Vagina (tissue), 2 donors: Measurements from ENCODE around the gene CAMK2B. TPM values are rescaled to one million over a fixed set of nuclear protein-coding genes. Genes with fewer than 3 reads are reported as not detected.

Experiments used
- DNase-seq, 2 donors: peaks; one replicate each; pipeline ENCODE4 v3.0.0-alpha.2; 2017; ENCODE audit errors: extremely low spot score in 2 of 2
- H3K27ac ChIP-seq: fragments of 200-600 bp; sonication (generic); one replicate; pipeline ENCODE4 v1.5.1; 2019
- H3K27me3 ChIP-seq: fragments of 200-600 bp; sonication (generic); one replicate; pipeline ENCODE4 v1.5.1; 2019
- H3K36me3 ChIP-seq, 2 donors: fragments of 200-600 bp; sonication (generic); one replicate each; pipeline ENCODE4 v1.5.1; 2017 to 2019
- H3K4me1 ChIP-seq: fragments of 200-600 bp; sonication (generic); one replicate; pipeline ENCODE4 v1.5.1; 2019
- H3K4me3 ChIP-seq, 2 donors: fragments of 200-600 bp; sonication (generic); 1 replicate in 1 of 2; 2 replicates in 1 of 2; pipeline ENCODE4 v1.5.1; 2016 to 2019
- H3K9me3 ChIP-seq: fragments of 200-600 bp; sonication (generic); one replicate; pipeline ENCODE4 v1.5.1; 2019
- POLR2A ChIP-seq, 2 donors: fragments of 450-650 bp; IDR thresholded peaks; one replicate each; pipeline ENCODE4 v1.6.1; 2017; ENCODE audit warnings: antibody characterized with exemption in 2 of 2, mild to moderate bottlenecking in 2 of 2, moderate library complexity in 2 of 2
- POLR2AphosphoS5 ChIP-seq, 2 donors: sonication (generic); formaldehyde crosslinking; IDR thresholded peaks; one replicate each; pipeline ENCODE4 v1.9.0; 2017; ENCODE audit warnings: antibody characterized with exemption in 2 of 2, mild to moderate bottlenecking in 2 of 2, low read depth in 1 of 2; ENCODE audit not compliant: insufficient read depth in 1 of 2
- intact Hi-C: fragments of 100-400 bp; cut with DNase I; formaldehyde crosslinking; loops from one replicate; pipeline ENCODE4 v1.15.1; 2023
- total RNA-seq: library from RNA; depleted of rRNA; stranded (reverse); fragments of >200 nt; gene quantifications from one replicate; pipeline ENCODE4 v1.2.3, GENCODE V29; 2016
- TF ChIP-seq, protein P1 (sequence below), 3 experiments: fragments of 450-650 bp in 2 of 3; fragments of 200-600 bp in 1 of 3; sonication (generic) in 1 of 3; IDR thresholded peaks; one replicate each; pipeline ENCODE4 v1.5.1; 2017 to 2019; ENCODE audit warnings: antibody characterized with exemption in 3 of 3, mild to moderate bottlenecking in 2 of 3, moderate library complexity in 2 of 3

CAMK2B gene
- total RNA-seq, 1 donor from 2014 or later = 3.2 TPM

DNA sequence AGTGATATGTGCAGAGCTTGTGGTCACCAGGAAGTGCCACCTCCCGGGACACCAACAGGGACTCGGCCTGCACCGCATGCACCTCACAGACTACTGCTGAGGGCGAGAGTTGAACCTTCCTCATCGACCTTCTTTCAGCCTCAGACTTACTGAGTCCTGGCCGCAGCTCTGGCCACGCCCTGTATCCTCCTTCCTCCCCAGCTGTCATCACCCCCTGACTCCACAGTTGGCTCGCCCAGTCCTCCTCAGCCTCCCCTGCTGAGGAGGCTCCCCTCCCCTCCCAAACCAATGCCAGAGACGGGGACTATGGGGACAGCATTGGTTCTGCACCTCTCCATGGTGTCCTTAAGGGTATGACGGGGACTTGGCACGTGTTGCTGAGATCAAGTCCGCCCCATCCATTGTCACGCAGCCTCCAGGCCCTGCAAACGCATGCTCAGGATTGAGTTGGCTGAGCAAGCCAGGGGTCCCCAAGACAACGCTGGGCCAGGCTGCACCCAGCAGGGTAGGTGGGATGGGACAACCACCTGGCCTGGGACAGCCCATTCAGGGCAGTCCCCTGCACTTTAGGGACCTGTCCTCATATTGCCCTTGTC is 75.7 kb downstream of the CAMK2B start:
- no peak overlapping the region for H3K27ac ChIP-seq
- no peak overlapping the region for H3K4me3 ChIP-seq
- H3K27me3 ChIP-seq = no peaks in the 10 kb centered on the region
- no peaks in the 10 kb centered on the region for H3K4me1 ChIP-seq
- intact Hi-C loops = no loop called here
- DNase-seq = no peak
- TF ChIP-seq, protein P1, sequence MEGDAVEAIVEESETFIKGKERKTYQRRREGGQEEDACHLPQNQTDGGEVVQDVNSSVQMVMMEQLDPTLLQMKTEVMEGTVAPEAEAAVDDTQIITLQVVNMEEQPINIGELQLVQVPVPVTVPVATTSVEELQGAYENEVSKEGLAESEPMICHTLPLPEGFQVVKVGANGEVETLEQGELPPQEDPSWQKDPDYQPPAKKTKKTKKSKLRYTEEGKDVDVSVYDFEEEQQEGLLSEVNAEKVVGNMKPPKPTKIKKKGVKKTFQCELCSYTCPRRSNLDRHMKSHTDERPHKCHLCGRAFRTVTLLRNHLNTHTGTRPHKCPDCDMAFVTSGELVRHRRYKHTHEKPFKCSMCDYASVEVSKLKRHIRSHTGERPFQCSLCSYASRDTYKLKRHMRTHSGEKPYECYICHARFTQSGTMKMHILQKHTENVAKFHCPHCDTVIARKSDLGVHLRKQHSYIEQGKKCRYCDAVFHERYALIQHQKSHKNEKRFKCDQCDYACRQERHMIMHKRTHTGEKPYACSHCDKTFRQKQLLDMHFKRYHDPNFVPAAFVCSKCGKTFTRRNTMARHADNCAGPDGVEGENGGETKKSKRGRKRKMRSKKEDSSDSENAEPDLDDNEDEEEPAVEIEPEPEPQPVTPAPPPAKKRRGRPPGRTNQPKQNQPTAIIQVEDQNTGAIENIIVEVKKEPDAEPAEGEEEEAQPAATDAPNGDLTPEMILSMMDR (IDR thresholded peaks at IDR 0.05) = no peak
- TF ChIP-seq POLR2AphosphoS5 (IDR thresholded peaks at IDR 0.05; ENCODE audit: insufficient read depth in 1 of 2, low read depth in 1 of 2) (no peak), POLR2A (IDR thresholded peaks at IDR 0.05) (no peak)
- no peaks in the 10 kb centered on the region for H3K36me3 ChIP-seq
- no peaks in the 10 kb centered on the region for H3K9me3 ChIP-seq

DNA sequence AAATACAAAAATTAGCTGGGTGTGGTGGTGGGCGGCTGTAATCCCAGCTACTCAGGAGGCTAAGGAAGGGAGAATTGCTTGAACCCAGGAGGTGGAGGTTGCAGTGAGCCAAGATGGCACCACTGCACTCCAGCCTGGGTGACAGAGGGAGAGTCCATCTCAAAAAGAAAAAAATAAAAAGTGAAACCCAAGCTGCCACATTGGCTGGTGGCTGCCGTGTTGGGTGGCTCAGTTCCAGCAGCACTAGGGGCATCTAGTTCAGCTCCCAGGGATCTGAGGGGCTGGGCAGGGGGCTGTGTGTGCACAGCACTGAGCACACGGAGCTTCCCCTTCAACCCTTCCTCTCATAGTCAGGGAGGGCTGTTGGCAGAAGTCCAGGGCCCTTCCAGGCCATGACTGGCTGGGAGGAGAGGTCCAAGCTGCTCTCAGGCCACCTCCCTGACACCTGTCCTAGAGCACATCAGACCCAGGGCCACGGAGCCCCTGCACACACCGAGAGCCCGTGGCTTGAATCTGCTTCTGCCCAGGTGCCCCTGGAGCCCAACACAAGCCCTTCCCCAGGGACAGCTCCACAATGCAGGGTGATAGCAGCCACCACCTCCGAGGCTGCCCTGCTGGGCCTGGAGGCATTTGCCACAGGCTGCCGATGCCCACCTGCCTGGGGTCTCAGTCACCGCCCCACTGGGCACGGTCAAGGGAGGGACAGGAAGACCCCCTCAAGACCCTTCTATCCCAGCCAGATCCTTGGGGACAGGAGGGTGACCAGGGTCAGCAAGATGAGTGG is 77.3 kb downstream of the CAMK2B start:
- H3K36me3 ChIP-seq = no peaks in the 10 kb centered on the region
- no peaks in the 10 kb centered on the region for H3K9me3 ChIP-seq
- intact Hi-C loops = no loop called here
- DNase-seq = no peak
- H3K27ac ChIP-seq = no peak overlapping the region
- H3K27me3 ChIP-seq = no peaks in the 10 kb centered on the region
- H3K4me1 ChIP-seq = no peaks in the 10 kb centered on the region
- no peak overlapping the region for H3K4me3 ChIP-seq
- TF ChIP-seq, protein P1 (IDR thresholded peaks at IDR 0.05) = no peak
- TF ChIP-seq POLR2A (IDR thresholded peaks at IDR 0.05) (no peak), POLR2AphosphoS5 (IDR thresholded peaks at IDR 0.05; ENCODE audit: insufficient read depth in 1 of 2, low read depth in 1 of 2) (no peak)

- H3K36me3 ChIP-seq = no peaks in the 10 kb centered on the region
- no peaks in the 10 kb centered on the region for H3K4me1 ChIP-seq
- H3K9me3 ChIP-seq = no peaks in the 10 kb centered on the region
- no peak overlapping the region for H3K4me3 ChIP-seq
- no peak for DNase-seq
- TF ChIP-seq, protein P1 (IDR thresholded peaks at IDR 0.05) = no peak
- TF ChIP-seq POLR2AphosphoS5 (IDR thresholded peaks at IDR 0.05; ENCODE audit: insufficient read depth in 1 of 2, low read depth in 1 of 2) = no peak
- no peak for TF ChIP-seq POLR2A (IDR thresholded peaks at IDR 0.05)
- no peaks in the 10 kb centered on the region for H3K27me3 ChIP-seq
- no peak overlapping the region for H3K27ac ChIP-seq
- intact Hi-C loops = no loop called here
Measured at GRCh38 chr7:44246396-44247113, 78.8 kb downstream of the CAMK2B start.

- no peak for TF ChIP-seq POLR2AphosphoS5 (IDR thresholded peaks at IDR 0.05; ENCODE audit: insufficient read depth in 1 of 2, low read depth in 1 of 2)
- TF ChIP-seq, protein P1 (IDR thresholded peaks at IDR 0.05) = no peak
- no peak for TF ChIP-seq POLR2A (IDR thresholded peaks at IDR 0.05)
- Histone ChIP-seq H3K27ac (no peak overlapping the region), H3K27me3 (no peaks in the 10 kb centered on the region), H3K36me3 (no peaks in the 10 kb centered on the region), H3K9me3 (no peaks in the 10 kb centered on the region), H3K4me1 (peaks cover 4% of the 10 kb centered on the region), H3K4me3 (no peak overlapping the region)
- DNase-seq = no peak
- intact Hi-C loops = loop anchor here (5.0 kb wide), 1 partner anchor 318 kb away; no protein-coding TSS in a partner anchor
Measured at GRCh38 chr7:44244282-44244681, 81.1 kb downstream of the CAMK2B start.
